H9 (cell line): Measurements from ENCODE around the gene HOXD11. TPM values are rescaled to one million over a fixed set of nuclear protein-coding genes. Genes with fewer than 3 reads are reported as not detected.

ENCODE experiments used
- DNase-seq: peaks from one replicate; pipeline ENCODE4 v3.0.0-alpha.2; 2017
- H2AFZ ChIP-seq: one replicate; pipeline ENCODE4 v1.6.1; 2013; ENCODE audit warnings: mild to moderate bottlenecking, low read length, control low read depth, moderate library complexity
- H2AK5ac ChIP-seq: 2 replicates; pipeline ENCODE4 v1.6.1; 2013; ENCODE audit warnings: low read length, control low read depth, mixed read lengths; ENCODE audit not compliant: insufficient read length
- H2BK120ac ChIP-seq: one replicate; pipeline ENCODE4 v1.6.1; 2013; ENCODE audit warnings: low read depth, mild to moderate bottlenecking, low read length, control low read depth, inconsistent platforms; ENCODE audit not compliant: poor library complexity, severe bottlenecking
- H2BK12ac ChIP-seq: 2 replicates; pipeline ENCODE4 v1.6.1; 2013; ENCODE audit warnings: low read length, control low read depth, mixed read lengths, low read depth; ENCODE audit not compliant: insufficient read length
- H2BK15ac ChIP-seq: 2 replicates; pipeline ENCODE4 v1.6.1; 2013; ENCODE audit warnings: low read depth, low read length, control low read depth
- H2BK20ac ChIP-seq: one replicate; pipeline ENCODE4 v1.6.1; 2013; ENCODE audit warnings: low read depth, mild to moderate bottlenecking, low read length, control low read depth, inconsistent platforms; ENCODE audit not compliant: poor library complexity, severe bottlenecking
- H2BK5ac ChIP-seq: 2 replicates; pipeline ENCODE4 v1.6.1; 2013; ENCODE audit warnings: low read length, control low read depth, mixed read lengths; ENCODE audit not compliant: insufficient read length
- H3K14ac ChIP-seq: 2 replicates; pipeline ENCODE4 v1.6.1; 2013; ENCODE audit warnings: low read length, control low read depth; ENCODE audit not compliant: insufficient read depth
- H3K18ac ChIP-seq: 2 replicates; pipeline ENCODE4 v1.6.1; 2013; ENCODE audit warnings: low read depth, mild to moderate bottlenecking, mixed read lengths, low read length, control low read depth; ENCODE audit not compliant: insufficient read length
- H3K23ac ChIP-seq: 2 replicates; pipeline ENCODE4 v1.6.1; 2013; ENCODE audit warnings: low read length, control low read depth, mixed read lengths, low read depth; ENCODE audit not compliant: insufficient read length
- H3K23me2 ChIP-seq: 2 replicates; pipeline ENCODE4 v1.6.1; 2013; ENCODE audit warnings: low read depth, mild to moderate bottlenecking, mixed read lengths, low read length, control low read depth; ENCODE audit not compliant: insufficient read length, poor library complexity, severe bottlenecking
- H3K27ac ChIP-seq: 2 replicates; pipeline ENCODE4 v1.5.1; 2013; ENCODE audit warnings: low read length, control low read depth, mixed read lengths, low read depth; ENCODE audit not compliant: insufficient read length
- H3K27me3 ChIP-seq: 2 replicates; pipeline ENCODE4 v1.6.1; 2013; ENCODE audit warnings: low read length, control low read depth, inconsistent platforms; ENCODE audit not compliant: insufficient read depth
- H3K4ac ChIP-seq: 2 replicates; pipeline ENCODE4 v1.6.1; 2013; ENCODE audit warnings: low read depth, mild to moderate bottlenecking, control low read depth, inconsistent platforms, low read length, moderate library complexity
- H3K4me1 ChIP-seq: 2 replicates; pipeline ENCODE4 v1.6.1; 2013; ENCODE audit warnings: low read length, control low read depth, inconsistent platforms; ENCODE audit not compliant: insufficient read depth
- H3K4me2 ChIP-seq: 2 replicates; pipeline ENCODE4 v1.6.1; 2013; ENCODE audit warnings: low read length, control low read depth, mixed read lengths; ENCODE audit not compliant: insufficient read length, insufficient read depth
- H3K56ac ChIP-seq: 2 replicates; pipeline ENCODE4 v1.6.1; 2013; ENCODE audit warnings: low read depth, mild to moderate bottlenecking, mixed read lengths, low read length, control low read depth; ENCODE audit not compliant: insufficient read length
- H3K79me1 ChIP-seq: 2 replicates; pipeline ENCODE4 v1.6.1; 2013; ENCODE audit warnings: low read depth, mild to moderate bottlenecking, moderate library complexity, low read length, control low read depth, inconsistent platforms; ENCODE audit not compliant: insufficient read depth, poor library complexity, severe bottlenecking
- H3K79me2 ChIP-seq: 2 replicates; pipeline ENCODE4 v1.6.1; 2013; ENCODE audit warnings: low read length, control low read depth, inconsistent platforms; ENCODE audit not compliant: insufficient read depth
- H3K9ac ChIP-seq: 2 replicates; pipeline ENCODE4 v1.6.1; 2013; ENCODE audit warnings: low read length, control low read depth, mixed read lengths; ENCODE audit not compliant: insufficient read length; ENCODE audit errors: extremely low read depth
- H3K9me3 ChIP-seq: one replicate; pipeline ENCODE4 v1.6.1; 2013; ENCODE audit warnings: low read depth, low read length, inconsistent platforms; ENCODE audit not compliant: control insufficient read depth
- H3T11ph ChIP-seq: one replicate; pipeline ENCODE4 v1.6.1; 2013; ENCODE audit warnings: mild to moderate bottlenecking, low read length, control low read depth, inconsistent platforms
- H4K20me1 ChIP-seq: one replicate; pipeline ENCODE4 v1.6.1; 2013; ENCODE audit not compliant: control insufficient read depth, insufficient read length, insufficient read depth
- H4K5ac ChIP-seq: 2 replicates; pipeline ENCODE4 v1.6.1; 2013; ENCODE audit warnings: low read depth, mild to moderate bottlenecking, mixed read lengths, low read length, control low read depth; ENCODE audit not compliant: insufficient read length
- H4K8ac ChIP-seq: replicated peaks from 2 replicates; pipeline ENCODE4 v1.6.1; 2013; ENCODE audit warnings: low read length, control low read depth, mixed read lengths, low read depth; ENCODE audit not compliant: insufficient read length
- H4K91ac ChIP-seq: 2 replicates; pipeline ENCODE4 v1.6.1; 2013; ENCODE audit warnings: low read depth, mild to moderate bottlenecking, moderate library complexity, mixed read lengths, low read length, control low read depth; ENCODE audit not compliant: insufficient read length
- H3K27ac Mint-ChIP-seq, 3 experiments: 2 replicates in 2 of 3; 3 replicates in 1 of 3; pipeline ENCODE4 v1.8.0; 2020 to 2021; ENCODE audit warnings: mixed read lengths in 3 of 3, mild to moderate bottlenecking in 1 of 3, moderate library complexity in 1 of 3
- H3K27me3 Mint-ChIP-seq: 2 replicates; pipeline ENCODE4 v1.8.0; 2021; ENCODE audit warnings: low read depth, mild to moderate bottlenecking, moderate library complexity, mixed read lengths
- H3K36me3 Mint-ChIP-seq, 3 experiments: 2 replicates in 2 of 3; 3 replicates in 1 of 3; pipeline ENCODE4 v1.8.0; 2020 to 2021; ENCODE audit warnings: low read depth in 3 of 3, mixed read lengths in 3 of 3; ENCODE audit not compliant: insufficient read depth in 1 of 3
- H3K4me1 Mint-ChIP-seq, 2 experiments: 2 replicates each; pipeline ENCODE4 v1.8.0; 2020; ENCODE audit warnings: mixed read lengths in 2 of 2
- H3K4me3 Mint-ChIP-seq, 2 experiments: 2 replicates in 1 of 2; 3 replicates in 1 of 2; pipeline ENCODE4 v1.8.0; 2020 to 2021; ENCODE audit warnings: mild to moderate bottlenecking in 2 of 2, mixed read lengths in 2 of 2, moderate library complexity in 1 of 2
- H3K9me3 Mint-ChIP-seq, 2 experiments: 2 replicates in 1 of 2; 3 replicates in 1 of 2; pipeline ENCODE4 v1.8.0; 2020; ENCODE audit warnings: mild to moderate bottlenecking in 2 of 2, mixed read lengths in 2 of 2, moderate library complexity in 1 of 2
- WGBS: extraction: QIAGEN DNeasy Blood & Tissue Kit; methylation state at CpG from one replicate; pipeline ENCODE4 v1.1.7; 2013; ENCODE audit warnings: missing lambda C conversion rate, low lambda C conversion rate, mixed read lengths; ENCODE audit not compliant: insufficient read length; ENCODE audit errors: extremely low coverage; 5-methylcytosine and 5-hydroxymethylcytosine counted together
- total RNA-seq: library from RNA; stranded (reverse); gene quantifications from 2 replicates; pipeline ENCODE4 v1.2.1, GENCODE V29; 2021
- TF ChIP-seq, protein P1 (sequence below): fragments of 200-600 bp; sonication (generic); conservative IDR thresholded peaks from 3 replicates; pipeline ENCODE4 v1.8.0; 2021; ENCODE audit warnings: antibody characterized with exemption, mild to moderate bottlenecking

HOXD11 gene
- total RNA-seq, 1 experiment from 2014 or later: not detected

DNA sequence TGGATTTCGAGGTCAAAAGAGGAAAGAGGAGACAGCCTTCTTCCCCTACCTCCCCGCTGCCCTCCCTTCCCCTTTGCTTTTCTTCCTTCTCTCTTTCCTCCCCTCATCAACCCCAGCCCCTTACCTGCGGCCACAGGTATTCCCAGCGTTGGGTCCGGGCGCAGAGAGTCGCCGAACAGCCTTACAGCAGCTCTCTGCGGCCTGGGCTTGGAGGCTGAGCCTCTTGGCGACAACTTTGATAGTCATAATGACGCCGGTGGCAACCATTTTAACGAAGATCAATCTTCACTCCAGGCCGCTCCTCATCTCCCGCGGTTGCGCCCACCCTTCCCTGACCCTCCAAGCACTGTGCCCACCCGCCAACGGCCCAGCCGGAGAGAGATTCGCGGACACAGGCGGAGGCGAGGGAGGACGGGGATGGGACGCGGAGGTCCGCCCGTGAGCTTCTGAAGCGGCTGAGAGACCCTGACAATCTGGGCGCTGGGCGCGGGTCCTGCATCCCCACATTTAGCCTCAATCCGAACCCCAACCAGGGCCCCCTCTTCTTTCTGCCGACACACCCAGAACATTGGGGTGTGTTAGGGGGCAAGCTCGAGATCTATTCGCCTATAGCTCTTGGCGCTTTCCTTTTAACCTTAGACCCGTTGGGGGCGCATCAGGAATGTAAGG lies 21.8 kb upstream of the HOXD11 start:
- Histone ChIP-seq H3K9ac (no peak overlapping the region), H2BK120ac (no peak overlapping the region), H3T11ph (no peak overlapping the region), H3K14ac (no peak overlapping the region), H3K23me2 (no peaks in the 10 kb centered on the region), H2AK5ac (no peak overlapping the region), H3K79me1 (no peaks in the 10 kb centered on the region), H3K18ac (no peak overlapping the region), H3K27ac (no peak overlapping the region), H2AFZ (no peak overlapping the region), H4K8ac (no peak overlapping the region), H4K5ac (no peak overlapping the region), H2BK5ac (no peak overlapping the region), H4K91ac (no peak overlapping the region), H2BK20ac (no peak overlapping the region), H3K4me2 (no peak overlapping the region), H3K56ac (no peak overlapping the region), H3K27me3 (peaks cover 100% of the 10 kb centered on the region), H4K20me1 (no peaks in the 10 kb centered on the region), H3K79me2 (no peaks in the 10 kb centered on the region), H3K4me1 (no peaks in the 10 kb centered on the region), H3K23ac (no peak overlapping the region), H3K4ac (no peak overlapping the region), H2BK12ac (no peak overlapping the region), H3K9me3 (no peaks in the 10 kb centered on the region), H2BK15ac (no peak overlapping the region)
- no peaks in the 10 kb centered on the region for H3K36me3 Mint-ChIP-seq
- peak; percentile 63 for DNase-seq
- WGBS: no CpG with 5 or more reads among the region's 40 CpGs
- H3K27me3 Mint-ChIP-seq: peaks cover 100% of the 10 kb centered on the region
- peaks cover 14 to 39% of the 10 kb centered on the region in 2 experiments for H3K4me1 Mint-ChIP-seq
- TF ChIP-seq, protein P1, sequence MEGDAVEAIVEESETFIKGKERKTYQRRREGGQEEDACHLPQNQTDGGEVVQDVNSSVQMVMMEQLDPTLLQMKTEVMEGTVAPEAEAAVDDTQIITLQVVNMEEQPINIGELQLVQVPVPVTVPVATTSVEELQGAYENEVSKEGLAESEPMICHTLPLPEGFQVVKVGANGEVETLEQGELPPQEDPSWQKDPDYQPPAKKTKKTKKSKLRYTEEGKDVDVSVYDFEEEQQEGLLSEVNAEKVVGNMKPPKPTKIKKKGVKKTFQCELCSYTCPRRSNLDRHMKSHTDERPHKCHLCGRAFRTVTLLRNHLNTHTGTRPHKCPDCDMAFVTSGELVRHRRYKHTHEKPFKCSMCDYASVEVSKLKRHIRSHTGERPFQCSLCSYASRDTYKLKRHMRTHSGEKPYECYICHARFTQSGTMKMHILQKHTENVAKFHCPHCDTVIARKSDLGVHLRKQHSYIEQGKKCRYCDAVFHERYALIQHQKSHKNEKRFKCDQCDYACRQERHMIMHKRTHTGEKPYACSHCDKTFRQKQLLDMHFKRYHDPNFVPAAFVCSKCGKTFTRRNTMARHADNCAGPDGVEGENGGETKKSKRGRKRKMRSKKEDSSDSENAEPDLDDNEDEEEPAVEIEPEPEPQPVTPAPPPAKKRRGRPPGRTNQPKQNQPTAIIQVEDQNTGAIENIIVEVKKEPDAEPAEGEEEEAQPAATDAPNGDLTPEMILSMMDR: no peak
- H3K27ac Mint-ChIP-seq: no peak overlapping the region
- peak overlapping the region in 1 of 2 experiments; percentile 68; a peak in 3 of 5 replicates for H3K4me3 Mint-ChIP-seq
- H3K9me3 Mint-ChIP-seq: peaks cover 5 to 13% of the 10 kb centered on the region in 2 experiments
